NCI-H460 (cell line): ENCODE measurements around the gene DENND4B. TPM values are rescaled to one million over a fixed set of nuclear protein-coding genes. Genes with fewer than 3 reads are reported as not detected.
"Not testable (repeated sequence)": the region's sequence is repeated elsewhere in the genome, so short reads cannot be mapped to it uniquely, and the experiment has no call there.

Source experiments
- DNase-seq: peaks from one replicate; pipeline ENCODE4 v3.0.0-alpha.2; 2016; ENCODE audit warnings: low read depth; ENCODE audit errors: extremely low read depth
- polyA plus RNA-seq: library from polyadenylated mRNA; depleted of rRNA; stranded (reverse); fragments of >200 nt; gene quantifications from 2 replicates; pipeline ENCODE4 v1.2.3, GENCODE V29; 2014; cell fraction: nucleus; rRNA removed
- total RNA-seq: library from RNA; depleted of rRNA; stranded (reverse); fragments of >200 nt; shearing (Covaris generic); gene quantifications from 2 replicates; pipeline ENCODE4 v1.2.3, GENCODE V29; 2014; rRNA removed

Gene DENND4B
- total RNA-seq: 18.8 and 26.2 TPM in 2 replicates
- 116 and 133 TPM in 2 replicates for polyA plus RNA-seq

GRCh38 chr1:153946622-153947241 lies at the start of gene DENND4B:
Gene DENND4B (minus strand): TSS chr1:153946718. CDS start chr1:153944374, 2,344 bp downstream.
- peak; percentile 83 for DNase-seq

- no peak for DNase-seq
These were observed 49.1 kb upstream of the DENND4B start for GRCh38 chr1:153995640-153996039.

- no peak for DNase-seq
These were observed 48.7 kb upstream of the DENND4B start for GRCh38 chr1:153995202-153995601.

- no peak for DNase-seq
These were observed 45.3 kb upstream of the DENND4B start for GRCh38 chr1:153991806-153992205.

- no peak for DNase-seq
These were observed 44.7 kb upstream of the DENND4B start for GRCh38 chr1:153991151-153991630.

GRCh38 chr1:153990468-153991150 lies 44.1 kb upstream of the DENND4B start, which contains the start of gene RPS27:
Gene RPS27 (plus strand): TSS chr1:153990762. CDS start chr1:153990797, 35 bp downstream.
- DNase-seq: peak; percentile 100

- no peak for DNase-seq
These were observed 41.1 kb upstream of the DENND4B start for GRCh38 chr1:153987621-153988020.

- DNase-seq: peak; percentile 87
These were observed 39.6 kb upstream of the DENND4B start, which contains the start of gene RAB13 for GRCh38 chr1:153985941-153986761. Gene RAB13 (minus strand): TSS chr1:153986339. CDS start chr1:153986236, 103 bp downstream.

GRCh38 chr1:153985341-153985912 lies 38.9 kb upstream of the DENND4B start:
- DNase-seq: no peak

GRCh38 chr1:153984123-153984894 lies 37.8 kb upstream of the DENND4B start:
- DNase-seq: no peak

- not testable (repeated sequence) for DNase-seq
These were observed 35.2 kb upstream of the DENND4B start for GRCh38 chr1:153981735-153982134.

- DNase-seq: not testable (repeated sequence)
These were observed 32.6 kb upstream of the DENND4B start for GRCh38 chr1:153979091-153979490.

GRCh38 chr1:153978274-153978909 lies 31.9 kb upstream of the DENND4B start:
- no peak for DNase-seq

GRCh38 chr1:153977250-153978240 lies 31.0 kb upstream of the DENND4B start, which contains the start of gene JTB:
Gene JTB (minus strand): TSS chr1:153977674. CDS start chr1:153977252, 422 bp downstream.
- peak; percentile 83 for DNase-seq

- no peak for DNase-seq
These were observed 30.3 kb upstream of the DENND4B start for GRCh38 chr1:153976819-153977249.

GRCh38 chr1:153973525-153973924 lies 27.0 kb upstream of the DENND4B start:
- no peak for DNase-seq

GRCh38 chr1:153973071-153973470 lies 26.6 kb upstream of the DENND4B start:
- no peak for DNase-seq

- DNase-seq: no peak
These were observed 23.8 kb upstream of the DENND4B start for GRCh38 chr1:153970346-153970745.
